ENCODE data around the gene HOXC4.

Gene HOXC4

DNA sequence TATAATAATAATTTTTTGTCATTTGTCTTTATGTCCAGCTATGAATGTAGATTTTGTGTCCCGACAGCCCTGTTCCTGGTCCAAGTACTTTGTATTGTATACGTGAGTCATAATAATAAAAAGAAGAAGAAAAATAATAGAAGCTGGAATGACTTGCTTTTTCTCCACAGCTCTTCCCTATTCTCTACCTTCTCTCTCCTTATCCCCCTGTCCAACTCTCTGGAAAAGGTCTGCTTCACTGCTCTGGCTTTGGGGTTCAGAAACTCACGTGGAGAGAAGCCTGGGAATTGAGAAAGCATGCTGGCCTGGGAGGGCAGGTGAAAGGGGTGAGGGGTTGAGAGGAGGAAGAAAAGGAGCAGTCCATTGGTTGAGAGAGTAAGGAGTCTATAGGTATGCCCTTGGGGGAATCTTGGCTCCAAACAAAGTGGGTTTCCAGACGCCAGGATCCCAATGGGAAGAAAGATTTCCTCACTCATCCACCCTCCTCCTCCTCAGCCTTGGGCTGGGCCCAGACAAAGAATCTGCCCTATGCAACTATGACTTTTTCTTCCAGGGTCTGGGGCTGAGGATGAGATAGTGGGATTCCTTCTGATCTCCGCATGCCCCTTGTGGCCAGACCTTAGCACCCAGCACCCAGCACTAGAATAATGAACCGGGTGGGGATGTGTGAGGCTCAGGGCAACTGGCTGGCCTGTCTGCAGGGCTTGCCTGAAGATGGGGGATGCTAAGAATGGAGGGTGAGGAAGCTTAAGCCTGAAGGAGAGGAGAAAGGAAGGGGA lies 40.8 kb upstream of the HOXC4 start (continued):
- TF ChIP-seq, protein P1, sequence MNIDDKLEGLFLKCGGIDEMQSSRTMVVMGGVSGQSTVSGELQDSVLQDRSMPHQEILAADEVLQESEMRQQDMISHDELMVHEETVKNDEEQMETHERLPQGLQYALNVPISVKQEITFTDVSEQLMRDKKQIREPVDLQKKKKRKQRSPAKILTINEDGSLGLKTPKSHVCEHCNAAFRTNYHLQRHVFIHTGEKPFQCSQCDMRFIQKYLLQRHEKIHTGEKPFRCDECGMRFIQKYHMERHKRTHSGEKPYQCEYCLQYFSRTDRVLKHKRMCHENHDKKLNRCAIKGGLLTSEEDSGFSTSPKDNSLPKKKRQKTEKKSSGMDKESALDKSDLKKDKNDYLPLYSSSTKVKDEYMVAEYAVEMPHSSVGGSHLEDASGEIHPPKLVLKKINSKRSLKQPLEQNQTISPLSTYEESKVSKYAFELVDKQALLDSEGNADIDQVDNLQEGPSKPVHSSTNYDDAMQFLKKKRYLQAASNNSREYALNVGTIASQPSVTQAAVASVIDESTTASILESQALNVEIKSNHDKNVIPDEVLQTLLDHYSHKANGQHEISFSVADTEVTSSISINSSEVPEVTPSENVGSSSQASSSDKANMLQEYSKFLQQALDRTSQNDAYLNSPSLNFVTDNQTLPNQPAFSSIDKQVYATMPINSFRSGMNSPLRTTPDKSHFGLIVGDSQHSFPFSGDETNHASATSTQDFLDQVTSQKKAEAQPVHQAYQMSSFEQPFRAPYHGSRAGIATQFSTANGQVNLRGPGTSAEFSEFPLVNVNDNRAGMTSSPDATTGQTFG (tag by site-specific recombination; IDR thresholded peaks at IDR 0.05; ENCODE audit: borderline replicate concordance) = no peak
- TF ChIP-seq ZBTB20 (tag by site-specific recombination; IDR thresholded peaks at IDR 0.05) (peak; percentile 81), ZNF560 (tag by site-specific recombination; IDR thresholded peaks at IDR 0.05; ENCODE audit: borderline replicate concordance) (no peak), FEZF1 (tag by site-specific recombination; IDR thresholded peaks at IDR 0.05) (no peak), ZBTB8A (tag by site-specific recombination; IDR thresholded peaks at IDR 0.05) (no peak; the same call in 1 of the 2 replicates), ZNF561 (tag by site-specific recombination; IDR thresholded peaks at IDR 0.05; ENCODE audit: borderline replicate concordance) (no peak), ZNF514 (tag by site-specific recombination; IDR thresholded peaks at IDR 0.05) (no peak), ZNF121 (tag by site-specific recombination; IDR thresholded peaks at IDR 0.05) (no peak), ZNF837 (tag by site-specific recombination; IDR thresholded peaks at IDR 0.05) (no peak), ZFP3 (tag by site-specific recombination; IDR thresholded peaks at IDR 0.05; ENCODE audit: low read depth) (no peak), GLI4 (tag by site-specific recombination; IDR thresholded peaks at IDR 0.05) (no peak), ZNF596 (tag by site-specific recombination; IDR thresholded peaks at IDR 0.05) (no peak), ZBTB48 (tag by site-specific recombination; IDR thresholded peaks at IDR 0.05) (no peak), PRDM1 (tag by site-specific recombination; IDR thresholded peaks at IDR 0.05) (peak; percentile 72; the same call in 1 of the 2 replicates), IKZF3 (tag by site-specific recombination; IDR thresholded peaks at IDR 0.05) (peak; percentile 87), ZNF423 (tag by site-specific recombination; IDR thresholded peaks at IDR 0.05) (no peak), ZNF394 (tag by site-specific recombination; IDR thresholded peaks at IDR 0.05; ENCODE audit: borderline replicate concordance) (0 out of 2 replicates have a peak, but pooled peaks have one; percentile 19), ZNF366 (tag by site-specific recombination; conservative IDR thresholded peaks at IDR 0.05) (peak; percentile 74), ZSCAN23 (tag by site-specific recombination; IDR thresholded peaks at IDR 0.05) (no peak)
- TF ChIP-seq, protein P2, sequence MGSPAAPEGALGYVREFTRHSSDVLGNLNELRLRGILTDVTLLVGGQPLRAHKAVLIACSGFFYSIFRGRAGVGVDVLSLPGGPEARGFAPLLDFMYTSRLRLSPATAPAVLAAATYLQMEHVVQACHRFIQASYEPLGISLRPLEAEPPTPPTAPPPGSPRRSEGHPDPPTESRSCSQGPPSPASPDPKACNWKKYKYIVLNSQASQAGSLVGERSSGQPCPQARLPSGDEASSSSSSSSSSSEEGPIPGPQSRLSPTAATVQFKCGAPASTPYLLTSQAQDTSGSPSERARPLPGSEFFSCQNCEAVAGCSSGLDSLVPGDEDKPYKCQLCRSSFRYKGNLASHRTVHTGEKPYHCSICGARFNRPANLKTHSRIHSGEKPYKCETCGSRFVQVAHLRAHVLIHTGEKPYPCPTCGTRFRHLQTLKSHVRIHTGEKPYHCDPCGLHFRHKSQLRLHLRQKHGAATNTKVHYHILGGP (tag by site-specific recombination; IDR thresholded peaks at IDR 0.05) = no peak
- TF ChIP-seq, protein P3, sequence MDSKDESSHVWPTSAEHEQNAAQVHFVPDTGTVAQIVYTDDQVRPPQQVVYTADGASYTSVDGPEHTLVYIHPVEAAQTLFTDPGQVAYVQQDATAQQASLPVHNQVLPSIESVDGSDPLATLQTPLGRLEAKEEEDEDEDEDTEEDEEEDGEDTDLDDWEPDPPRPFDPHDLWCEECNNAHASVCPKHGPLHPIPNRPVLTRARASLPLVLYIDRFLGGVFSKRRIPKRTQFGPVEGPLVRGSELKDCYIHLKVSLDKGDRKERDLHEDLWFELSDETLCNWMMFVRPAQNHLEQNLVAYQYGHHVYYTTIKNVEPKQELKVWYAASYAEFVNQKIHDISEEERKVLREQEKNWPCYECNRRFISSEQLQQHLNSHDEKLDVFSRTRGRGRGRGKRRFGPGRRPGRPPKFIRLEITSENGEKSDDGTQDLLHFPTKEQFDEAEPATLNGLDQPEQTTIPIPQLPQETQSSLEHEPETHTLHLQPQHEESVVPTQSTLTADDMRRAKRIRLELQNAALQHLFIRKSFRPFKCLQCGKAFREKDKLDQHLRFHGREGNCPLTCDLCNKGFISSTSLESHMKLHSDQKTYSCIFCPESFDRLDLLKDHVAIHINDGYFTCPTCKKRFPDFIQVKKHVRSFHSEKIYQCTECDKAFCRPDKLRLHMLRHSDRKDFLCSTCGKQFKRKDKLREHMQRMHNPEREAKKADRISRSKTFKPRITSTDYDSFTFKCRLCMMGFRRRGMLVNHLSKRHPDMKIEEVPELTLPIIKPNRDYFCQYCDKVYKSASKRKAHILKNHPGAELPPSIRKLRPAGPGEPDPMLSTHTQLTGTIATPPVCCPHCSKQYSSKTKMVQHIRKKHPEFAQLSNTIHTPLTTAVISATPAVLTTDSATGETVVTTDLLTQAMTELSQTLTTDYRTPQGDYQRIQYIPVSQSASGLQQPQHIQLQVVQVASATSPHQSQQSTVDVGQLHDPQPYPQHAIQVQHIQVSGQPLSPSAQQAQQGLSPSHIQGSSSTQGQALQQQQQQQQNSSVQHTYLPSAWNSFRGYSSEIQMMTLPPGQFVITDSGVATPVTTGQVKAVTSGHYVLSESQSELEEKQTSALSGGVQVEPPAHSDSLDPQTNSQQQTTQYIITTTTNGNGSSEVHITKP (tag by site-specific recombination; IDR thresholded peaks at IDR 0.05) = peak; percentile 90
- TF ChIP-seq, protein P4, sequence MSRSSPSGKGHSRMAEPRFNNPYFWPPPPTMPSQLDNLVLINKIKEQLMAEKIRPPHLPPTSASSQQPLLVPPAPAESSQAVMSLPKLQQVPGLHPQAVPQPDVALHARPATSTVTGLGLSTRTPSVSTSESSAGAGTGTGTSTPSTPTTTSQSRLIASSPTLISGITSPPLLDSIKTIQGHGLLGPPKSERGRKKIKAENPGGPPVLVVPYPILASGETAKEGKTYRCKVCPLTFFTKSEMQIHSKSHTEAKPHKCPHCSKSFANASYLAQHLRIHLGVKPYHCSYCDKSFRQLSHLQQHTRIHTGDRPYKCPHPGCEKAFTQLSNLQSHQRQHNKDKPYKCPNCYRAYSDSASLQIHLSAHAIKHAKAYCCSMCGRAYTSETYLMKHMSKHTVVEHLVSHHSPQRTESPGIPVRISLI (tag by site-specific recombination; IDR thresholded peaks at IDR 0.05) = no peak
- TF ChIP-seq, protein P5, sequence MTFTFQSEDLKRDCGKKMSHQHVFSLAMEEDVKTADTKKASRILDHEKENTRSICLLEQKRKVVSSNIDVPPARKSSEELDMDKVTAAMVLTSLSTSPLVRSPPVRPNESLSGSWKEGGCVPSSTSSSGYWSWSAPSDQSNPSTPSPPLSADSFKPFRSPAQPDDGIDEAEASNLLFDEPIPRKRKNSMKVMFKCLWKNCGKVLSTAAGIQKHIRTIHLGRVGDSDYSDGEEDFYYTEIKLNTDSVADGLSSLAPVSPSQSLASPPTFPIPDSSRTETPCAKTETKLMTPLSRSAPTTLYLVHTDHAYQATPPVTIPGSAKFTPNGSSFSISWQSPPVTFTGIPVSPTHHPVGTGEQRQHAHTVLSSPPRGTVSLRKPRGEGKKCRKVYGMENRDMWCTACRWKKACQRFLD (tag by site-specific recombination; IDR thresholded peaks at IDR 0.05) = no peak
- TF ChIP-seq, protein P6, sequence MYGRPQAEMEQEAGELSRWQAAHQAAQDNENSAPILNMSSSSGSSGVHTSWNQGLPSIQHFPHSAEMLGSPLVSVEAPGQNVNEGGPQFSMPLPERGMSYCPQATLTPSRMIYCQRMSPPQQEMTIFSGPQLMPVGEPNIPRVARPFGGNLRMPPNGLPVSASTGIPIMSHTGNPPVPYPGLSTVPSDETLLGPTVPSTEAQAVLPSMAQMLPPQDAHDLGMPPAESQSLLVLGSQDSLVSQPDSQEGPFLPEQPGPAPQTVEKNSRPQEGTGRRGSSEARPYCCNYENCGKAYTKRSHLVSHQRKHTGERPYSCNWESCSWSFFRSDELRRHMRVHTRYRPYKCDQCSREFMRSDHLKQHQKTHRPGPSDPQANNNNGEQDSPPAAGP (tag by site-specific recombination; IDR thresholded peaks at IDR 0.05) = no peak
- TF ChIP-seq, protein P7, sequence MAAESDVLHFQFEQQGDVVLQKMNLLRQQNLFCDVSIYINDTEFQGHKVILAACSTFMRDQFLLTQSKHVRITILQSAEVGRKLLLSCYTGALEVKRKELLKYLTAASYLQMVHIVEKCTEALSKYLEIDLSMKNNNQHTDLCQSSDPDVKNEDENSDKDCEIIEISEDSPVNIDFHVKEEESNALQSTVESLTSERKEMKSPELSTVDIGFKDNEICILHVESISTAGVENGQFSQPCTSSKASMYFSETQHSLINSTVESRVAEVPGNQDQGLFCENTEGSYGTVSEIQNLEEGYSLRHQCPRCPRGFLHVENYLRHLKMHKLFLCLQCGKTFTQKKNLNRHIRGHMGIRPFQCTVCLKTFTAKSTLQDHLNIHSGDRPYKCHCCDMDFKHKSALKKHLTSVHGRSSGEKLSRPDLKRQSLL (tag by site-specific recombination; IDR thresholded peaks at IDR 0.05) = no peak
- TF ChIP-seq, protein P8, sequence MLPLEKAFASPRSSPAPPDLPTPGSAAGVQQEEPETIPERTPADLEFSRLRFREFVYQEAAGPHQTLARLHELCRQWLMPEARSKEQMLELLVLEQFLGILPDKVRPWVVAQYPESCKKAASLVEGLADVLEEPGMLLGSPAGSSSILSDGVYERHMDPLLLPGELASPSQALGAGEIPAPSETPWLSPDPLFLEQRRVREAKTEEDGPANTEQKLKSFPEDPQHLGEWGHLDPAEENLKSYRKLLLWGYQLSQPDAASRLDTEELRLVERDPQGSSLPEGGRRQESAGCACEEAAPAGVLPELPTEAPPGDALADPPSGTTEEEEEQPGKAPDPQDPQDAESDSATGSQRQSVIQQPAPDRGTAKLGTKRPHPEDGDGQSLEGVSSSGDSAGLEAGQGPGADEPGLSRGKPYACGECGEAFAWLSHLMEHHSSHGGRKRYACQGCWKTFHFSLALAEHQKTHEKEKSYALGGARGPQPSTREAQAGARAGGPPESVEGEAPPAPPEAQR (tag by site-specific recombination; IDR thresholded peaks at IDR 0.05) = no peak

All from HEK293 (cell line).